H1 (cell line): ENCODE data around the gene PLPPR1. TPM values are rescaled to one million over a fixed set of nuclear protein-coding genes. Genes with fewer than 3 reads are reported as not detected.

Experiments
- CTCF ChIA-PET: fragments of 300-600 bp; sonication (Branson Sonifier 250); formaldehyde crosslinking; loops from one replicate; lab custom pipeline; 2021; ENCODE audit not compliant: partially characterized antibody; lab: Charles Lee
- POLR2A ChIA-PET: fragments of 300-600 bp; sonication (Branson Sonifier 250); formaldehyde crosslinking; loops from one replicate; lab custom pipeline; 2021; ENCODE audit warnings: inconsistent platforms; ENCODE audit not compliant: partially characterized antibody; lab: Charles Lee
- DNase-seq, 2 experiments: peaks; one replicate each; pipeline versions ENCODE4 v3.0.0 to v3.0.0-alpha.2; 2010 to 2022; ENCODE audit warnings: low spot score in 2 of 2, low read depth in 1 of 2, mixed read lengths in 1 of 2
- FAIRE-seq: peaks from 2 replicates; lab custom pipeline; 2011; peaks lifted over from hg19 to GRCh38; lab: Jason Lieb, UNC
- H2AFZ ChIP-seq: 2 replicates; pipeline ENCODE4 v1.8.1; 2012; ENCODE audit warnings: low read length, inconsistent platforms
- H2AK5ac ChIP-seq: 2 replicates; pipeline ENCODE4 v1.6.1; 2013; ENCODE audit warnings: low read depth, low read length
- H2BK120ac ChIP-seq: replicated peaks from 2 replicates; pipeline ENCODE3; 2013; ENCODE audit warnings: low read depth, low read length, inconsistent platforms
- H2BK12ac ChIP-seq: 2 replicates; pipeline ENCODE4 v1.6.1; 2013; ENCODE audit warnings: low read depth, low read length
- H2BK15ac ChIP-seq: 2 replicates; pipeline ENCODE4 v1.6.1; 2013; ENCODE audit warnings: low read length
- H2BK20ac ChIP-seq: 2 replicates; pipeline ENCODE4 v1.6.1; 2013; ENCODE audit warnings: low read length
- H2BK5ac ChIP-seq: 2 replicates; pipeline ENCODE4 v1.6.1; 2013; ENCODE audit warnings: low read depth, low read length
- H3K14ac ChIP-seq: 2 replicates; pipeline ENCODE4 v1.6.1; 2013; ENCODE audit warnings: inconsistent platforms; ENCODE audit not compliant: insufficient read length
- H3K18ac ChIP-seq: 2 replicates; pipeline ENCODE4 v1.6.1; 2013; ENCODE audit warnings: low read length; ENCODE audit errors: extremely low read depth
- H3K23ac ChIP-seq: 2 replicates; pipeline ENCODE4 v1.6.1; 2013; ENCODE audit warnings: inconsistent platforms; ENCODE audit not compliant: insufficient read length
- H3K23me2 ChIP-seq: 2 replicates; pipeline ENCODE4 v1.6.1; 2013; ENCODE audit warnings: low read depth, low read length
- H3K27ac ChIP-seq: 2 replicates; pipeline ENCODE4 v1.6.1; 2011; ENCODE audit warnings: low read depth, low read length, inconsistent platforms
- H3K27me3 ChIP-seq, 4 experiments: replicated peaks in 1 of 4; 1 replicate in 1 of 4; 2 replicates in 3 of 4; pipeline versions ENCODE4 v1.6.1 to v1.8.1; 2011 to 2013; ENCODE audit warnings: low read length in 3 of 4, mild to moderate bottlenecking in 3 of 4, inconsistent platforms in 2 of 4, mixed read lengths in 2 of 4, moderate library complexity in 1 of 4; ENCODE audit not compliant: control insufficient read depth in 3 of 4, insufficient read depth in 3 of 4; ENCODE audit errors: extremely low read depth in 1 of 4
- H3K36me3 ChIP-seq, 4 experiments: 2 replicates each; pipeline versions ENCODE4 v1.6.1 to v1.8.1; 2011 to 2013; ENCODE audit warnings: mild to moderate bottlenecking in 4 of 4, low read length in 3 of 4, moderate library complexity in 2 of 4, control low read depth in 1 of 4, inconsistent platforms in 1 of 4; ENCODE audit not compliant: insufficient read depth in 4 of 4, control insufficient read depth in 2 of 4
- H3K4ac ChIP-seq: replicated peaks from 2 replicates; pipeline ENCODE3; 2013; ENCODE audit warnings: low read length, low read depth, mixed read lengths, inconsistent platforms; ENCODE audit not compliant: insufficient read length
- H3K4me1 ChIP-seq, 4 experiments: replicated peaks in 1 of 4; 1 replicate in 1 of 4; 2 replicates in 3 of 4; pipeline versions ENCODE4 v1.6.1 to v1.8.1; 2011 to 2013; ENCODE audit warnings: low read length in 3 of 4, inconsistent platforms in 2 of 4, mixed read lengths in 1 of 4; ENCODE audit not compliant: insufficient read depth in 4 of 4, control insufficient read depth in 3 of 4
- H3K4me2 ChIP-seq, 2 experiments: 2 replicates each; pipeline versions ENCODE4 v1.6.1 to v1.8.1; 2011 to 2013; ENCODE audit warnings: low read depth in 2 of 2, low read length in 2 of 2, control low read depth in 1 of 2, inconsistent platforms in 1 of 2, mild to moderate bottlenecking in 1 of 2; ENCODE audit not compliant: insufficient read depth in 1 of 2
- H3K4me3 ChIP-seq, 4 experiments: fragments of 200-600, 300-600 bp in 1 of 4; sonication (generic), shearing (Covaris generic), sonication (Bioruptor Twin) in 1 of 4; 2 replicates each; pipeline versions ENCODE4 v1.5.1 to v1.8.1; 2011 to 2016; ENCODE audit warnings: low read length in 4 of 4, low read depth in 3 of 4, control low read depth in 2 of 4, inconsistent platforms in 2 of 4, mild to moderate bottlenecking in 2 of 4, mixed read lengths in 1 of 4, moderate library complexity in 1 of 4; ENCODE audit not compliant: insufficient read depth in 2 of 4; ENCODE audit errors: extremely low read depth in 1 of 4
- H3K56ac ChIP-seq: replicated peaks from 2 replicates; pipeline ENCODE3; 2013; ENCODE audit warnings: low read depth, mild to moderate bottlenecking, mixed read lengths, low read length, inconsistent platforms; ENCODE audit not compliant: insufficient read length
- H3K79me1 ChIP-seq: 2 replicates; pipeline ENCODE4 v1.6.1; 2013; ENCODE audit warnings: low read depth, low read length, control low read depth
- H3K79me2 ChIP-seq, 2 experiments: 2 replicates each; pipeline versions ENCODE4 v1.6.1 to v1.8.1; 2012 to 2013; ENCODE audit warnings: low read length in 2 of 2, mild to moderate bottlenecking in 2 of 2, inconsistent platforms in 1 of 2; ENCODE audit not compliant: insufficient read depth in 2 of 2, control insufficient read depth in 1 of 2
- H3K9ac ChIP-seq, 4 experiments: replicated peaks in 1 of 4; 1 replicate in 1 of 4; 2 replicates in 3 of 4; pipeline versions ENCODE4 v1.6.1 to v1.8.1; 2011 to 2013; ENCODE audit warnings: low read depth in 3 of 4, low read length in 3 of 4, control low read depth in 2 of 4, mild to moderate bottlenecking in 2 of 4, moderate library complexity in 2 of 4, inconsistent platforms in 1 of 4; ENCODE audit errors: extremely low read depth in 1 of 4
- H3K9me3 ChIP-seq, 2 experiments: 2 replicates each; pipeline versions ENCODE4 v1.6.1 to v1.8.1; 2012 to 2013; ENCODE audit warnings: mild to moderate bottlenecking in 2 of 2, moderate library complexity in 2 of 2, control low read depth in 1 of 2, inconsistent platforms in 1 of 2, low read depth in 1 of 2, low read length in 1 of 2, mixed read lengths in 1 of 2; ENCODE audit not compliant: insufficient read depth in 2 of 2
- H4K20me1 ChIP-seq, 2 experiments: replicated peaks in 1 of 2; 2 replicates each; pipeline versions ENCODE3 to v1.8.1; 2011 to 2013; ENCODE audit warnings: inconsistent platforms in 2 of 2, low read length in 2 of 2, mild to moderate bottlenecking in 1 of 2; ENCODE audit not compliant: insufficient read depth in 2 of 2, control insufficient read depth in 1 of 2
- H4K5ac ChIP-seq: 2 replicates; pipeline ENCODE4 v1.6.1; 2013; ENCODE audit warnings: low read length, low read depth, mixed read lengths, inconsistent platforms; ENCODE audit not compliant: insufficient read length
- H4K8ac ChIP-seq: 2 replicates; pipeline ENCODE4 v1.8.0; 2013; ENCODE audit warnings: mild to moderate bottlenecking, moderate library complexity, low read length, inconsistent platforms; ENCODE audit not compliant: insufficient read depth; ENCODE audit errors: extremely low read depth
- H4K91ac ChIP-seq: replicated peaks from 2 replicates; pipeline ENCODE3; 2013; ENCODE audit warnings: low read length, mixed read lengths, inconsistent platforms; ENCODE audit not compliant: insufficient read length
- CEBPB ChIP-seq: IDR thresholded peaks from 2 replicates; pipeline ENCODE4 v1.6.1; 2012; ENCODE audit warnings: low read depth, low read length
- TAF7 ChIP-seq: optimal IDR thresholded peaks from 2 replicates; pipeline ENCODE3; 2011; ENCODE audit warnings: low read depth, mild to moderate bottlenecking, inconsistent platforms, low read length, moderate library complexity, borderline replicate concordance
- WGBS, 2 experiments: shearing (Covaris generic) in 1 of 2; methylation state at CpG; one replicate each; pipeline versions ENCODE4 v1.1.6 to v1.1.7; 2013 to 2015; ENCODE audit warnings: low lambda C conversion rate in 2 of 2, mixed read lengths in 2 of 2, inconsistent platforms in 1 of 2, low coverage in 1 of 2, missing lambda C conversion rate in 1 of 2; ENCODE audit not compliant: insufficient replicate concordance in 2 of 2, insufficient coverage in 1 of 2, insufficient read length in 1 of 2; ENCODE audit errors: extremely low coverage in 1 of 2, missing lambda C conversion rate in 1 of 2; 5-methylcytosine and 5-hydroxymethylcytosine counted together
- polyA plus RNA-seq, 7 experiments: library from polyadenylated mRNA; depleted of rRNA in 3 of 7; stranded (reverse) in 5 of 7; unstranded in 2 of 7; fragments of >200 nt in 5 of 7; fragments of 200-250 nt in 2 of 7; gene quantifications; 1 replicate in 5 of 7; 2 replicates in 1 of 7; 4 replicates in 1 of 7; pipeline versions ENCODE4 v1.2.1 to v1.2.3, GENCODE V29; 2011 to 2013; ENCODE audit warnings: missing spikeins in 2 of 7, mixed read lengths in 2 of 7
- small RNA-seq: library from polyadenylated mRNA; stranded (forward); fragments of <200 nt; extraction: miRNeasy Mini kit (QIAGEN cat#:217004); gene quantifications from one replicate; pipeline ENCODE3, GENCODE V24; 2013; ENCODE audit not compliant: insufficient read depth
- total RNA-seq: library from RNA; stranded (reverse); fragmentation: NEBNext Ultra II Directional; extraction: Animal tissue kit (Norgen Biotek cat#: 25700); gene quantifications from 2 replicates; pipeline ENCODE4 v1.2.1, GENCODE V29; 2021

PLPPR1 gene
- total and polyA plus RNA-seq, 2 of the 8 experiments (the other 6 are each of a cell fraction or from before 2014, with no cell fraction given): 1.4 to 1.8 TPM

GRCh38 chr9:101372327-101373118 lies 344.0 kb downstream of the PLPPR1 start:
- H4K8ac ChIP-seq: no peak overlapping the region
- no peak overlapping the region for H3K27ac ChIP-seq

More at GRCh38 chr9:101372327-101373118, 344.0 kb downstream of the PLPPR1 start:
- no peak for DNase-seq
- no peak for TF ChIP-seq CEBPB
- peak; percentile 45 for TF ChIP-seq TAF7
- FAIRE-seq: no peak
- H2BK12ac ChIP-seq: no peak overlapping the region
- H3K18ac ChIP-seq: no peak overlapping the region
- no peak overlapping the region for H3K14ac ChIP-seq
- no peak overlapping the region for H2BK20ac ChIP-seq
- no peaks in the 10 kb centered on the region for H3K79me2 ChIP-seq
- H2BK120ac ChIP-seq: no peak overlapping the region
- H3K9ac ChIP-seq: no peak overlapping the region
- no peak overlapping the region for H2AFZ ChIP-seq
- no peak overlapping the region for H3K4me3 ChIP-seq
- H2BK5ac ChIP-seq: no peak overlapping the region
- ChIA-PET CTCF (no interaction called here), POLR2A (no interaction called here)
- no peak overlapping the region for H3K4me2 ChIP-seq
- H4K5ac ChIP-seq: no peak overlapping the region
- no peak overlapping the region for H2AK5ac ChIP-seq
- no peaks in the 10 kb centered on the region; a peak in 1 of 7 replicates for H3K4me1 ChIP-seq
- H4K20me1 ChIP-seq: no peaks in the 10 kb centered on the region
- H4K91ac ChIP-seq: no peak overlapping the region
- no peaks in the 10 kb centered on the region for H3K9me3 ChIP-seq
- H3K23ac ChIP-seq: no peak overlapping the region
- peak overlapping the region; percentile 9 for H3K56ac ChIP-seq
- H3K27me3 ChIP-seq: no peaks in the 10 kb centered on the region
- no peak overlapping the region for H2BK15ac ChIP-seq
- no peaks in the 10 kb centered on the region for H3K36me3 ChIP-seq
- 92% methylated on average over 2 of the region's 2 CpGs; no CpG with 5 or more reads in 1 of the 2 experiments for WGBS, 2 experiments
- H3K79me1 ChIP-seq: no peaks in the 10 kb centered on the region
- no peaks in the 10 kb centered on the region for H3K23me2 ChIP-seq
- no peak overlapping the region for H3K4ac ChIP-seq

Small RNA genes lying within 50 kb of the gene (small RNA-seq; reads per million reads assigned to genes)
- not detected for gene RF00322
